HS-5 (cell line): ENCODE results near the gene GFI1B.
"Not testable (repeated sequence)": the region's sequence is repeated elsewhere in the genome, so short reads cannot be mapped to it uniquely, and the experiment has no call there.

ENCODE experiments used
- DNase-seq: peaks from one replicate; pipeline ENCODE4 v3.0.0-alpha.2; 2012; ENCODE audit warnings: low read depth

Gene GFI1B

GRCh38 chr9:132991351-132992300 lies 13.1 kb downstream of the GFI1B start:
- no peak for DNase-seq

DNA sequence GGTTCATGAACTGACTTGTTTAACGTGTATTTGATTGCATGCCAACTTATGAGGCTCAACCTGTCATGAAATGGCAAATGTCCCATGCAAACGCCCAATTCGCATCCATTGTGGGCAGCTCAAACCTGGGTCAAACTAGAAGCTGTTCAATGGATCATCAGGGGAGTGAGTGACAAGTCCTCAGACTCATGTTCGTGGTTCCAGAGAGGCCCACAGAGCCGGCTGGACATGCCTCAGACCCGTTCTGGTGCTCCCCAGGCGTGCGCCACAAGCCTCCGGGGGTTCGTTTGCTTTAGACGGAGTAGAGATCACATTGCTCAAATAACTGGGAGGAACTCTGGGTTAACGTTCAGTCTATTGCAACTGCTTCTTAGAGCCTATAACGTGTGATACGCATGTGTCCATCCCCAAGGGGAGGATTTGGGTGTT lies 15.0 kb downstream of the GFI1B start:
- DNase-seq = no peak

DNA sequence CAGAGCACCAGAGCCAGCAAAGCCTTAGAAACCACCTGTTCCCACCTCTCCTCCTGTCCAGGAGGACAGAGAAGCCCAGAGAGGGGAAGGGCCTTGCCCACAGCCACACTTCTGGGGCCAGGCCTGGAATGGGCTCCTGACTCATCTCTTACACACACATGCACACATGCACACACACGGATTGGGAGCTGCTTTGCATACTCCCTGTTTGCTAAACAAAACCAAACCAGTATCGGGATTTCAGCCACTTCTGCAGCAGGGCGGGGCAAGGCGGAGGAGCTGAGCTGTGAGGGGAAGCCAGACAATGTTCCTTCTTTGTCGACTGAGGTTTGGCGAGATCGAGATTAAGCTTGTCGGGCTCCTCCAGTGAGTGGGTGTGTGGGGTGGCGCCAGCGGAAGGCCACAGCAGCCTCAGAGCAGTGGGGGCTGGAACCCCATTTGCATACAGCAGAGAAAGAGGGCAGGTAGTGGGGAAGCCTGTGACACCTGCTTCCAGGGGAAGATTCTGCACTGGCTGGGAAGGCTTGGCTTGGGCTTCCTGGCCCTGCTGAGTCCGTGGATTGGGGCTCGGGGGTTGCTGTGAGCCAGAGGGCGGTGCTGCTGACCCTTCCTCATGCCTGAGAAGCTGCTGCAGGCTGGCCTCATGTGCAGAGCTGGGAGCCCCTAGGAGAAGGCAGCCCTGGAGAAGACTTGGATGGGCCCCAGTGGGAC lies 16.1 kb downstream of the GFI1B start:
- peak; percentile 9 for DNase-seq

- DNase-seq = no peak
Measured at GRCh38 chr9:132995121-132995420, 16.6 kb downstream of the GFI1B start.

- DNase-seq = no peak
Measured at GRCh38 chr9:132995879-132996278, 17.4 kb downstream of the GFI1B start.

- no peak for DNase-seq
Measured at GRCh38 chr9:132996526-132996925, 18.0 kb downstream of the GFI1B start.

- DNase-seq = peak; percentile 10
Measured at GRCh38 chr9:132997591-132997990, 19.1 kb downstream of the GFI1B start.

DNA sequence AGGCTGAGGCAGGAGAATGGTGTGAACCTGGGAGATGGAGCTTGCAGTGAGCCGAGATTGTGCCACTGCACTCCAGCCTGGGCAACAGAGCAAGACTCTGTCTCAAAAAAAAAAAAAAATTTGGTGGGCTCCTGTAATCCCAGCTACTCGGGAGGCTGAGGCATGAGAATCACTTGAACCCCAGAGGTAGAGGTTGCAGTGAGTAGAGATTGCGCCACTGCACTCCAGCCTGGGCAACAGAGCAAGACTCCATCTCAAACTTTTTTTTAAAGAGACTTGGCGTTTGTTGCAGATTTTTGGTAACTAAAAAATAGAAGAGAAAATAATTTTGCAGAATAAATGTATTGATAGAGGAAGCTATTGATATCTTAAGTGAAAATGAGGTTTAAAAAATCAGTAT lies 19.7 kb downstream of the GFI1B start:
- not testable (repeated sequence) for DNase-seq

GRCh38 chr9:132998831-132999635 lies 20.5 kb downstream of the GFI1B start:
- DNase-seq = no peak

DNA sequence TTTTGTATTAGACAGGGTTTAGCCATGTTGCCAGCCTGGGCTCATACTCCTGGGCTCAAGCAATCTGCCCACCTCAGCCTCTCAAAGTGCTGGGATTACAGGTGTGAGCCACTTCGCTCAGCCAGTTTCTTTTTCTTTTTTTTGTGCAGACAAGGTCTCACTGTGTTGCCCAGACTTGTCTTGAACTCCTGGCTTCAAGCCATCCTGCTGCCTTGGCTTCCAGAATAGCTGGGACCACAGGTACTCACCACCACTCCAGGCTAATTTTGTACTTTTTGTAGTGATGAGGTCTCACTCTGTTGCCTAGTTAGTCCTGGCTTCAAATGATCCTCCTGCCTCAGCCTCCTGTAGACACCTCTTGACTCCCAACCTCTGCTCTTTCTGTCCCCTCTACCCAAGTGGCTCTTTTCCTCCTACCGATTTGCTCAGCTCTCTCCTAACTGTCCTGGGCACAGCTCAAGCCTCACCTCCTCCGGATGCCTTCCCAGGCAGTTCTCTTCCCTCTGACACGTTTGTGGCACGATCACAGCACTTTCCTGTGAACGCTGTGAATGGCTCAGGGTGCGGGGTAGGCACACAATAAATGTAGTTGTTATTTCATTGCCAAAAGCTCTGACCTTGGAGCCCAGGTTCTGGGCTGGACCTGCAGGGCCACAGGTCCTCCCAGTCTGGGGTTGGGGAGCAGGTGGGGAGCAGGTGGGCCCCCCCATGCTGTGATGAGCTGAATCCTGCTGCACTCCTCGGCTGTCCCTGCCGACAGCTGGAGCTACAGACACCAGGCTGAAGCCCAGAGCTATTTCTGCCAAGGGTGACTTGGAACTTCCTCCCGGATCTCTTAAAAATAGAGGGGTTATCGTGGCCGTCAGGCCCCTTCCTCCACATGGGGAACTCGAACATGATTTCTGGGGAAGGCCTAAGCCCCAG lies 23.9 kb downstream of the GFI1B start:
- no peak for DNase-seq

- DNase-seq = no peak
Measured at GRCh38 chr9:133003071-133003461, 24.6 kb downstream of the GFI1B start.

DNA sequence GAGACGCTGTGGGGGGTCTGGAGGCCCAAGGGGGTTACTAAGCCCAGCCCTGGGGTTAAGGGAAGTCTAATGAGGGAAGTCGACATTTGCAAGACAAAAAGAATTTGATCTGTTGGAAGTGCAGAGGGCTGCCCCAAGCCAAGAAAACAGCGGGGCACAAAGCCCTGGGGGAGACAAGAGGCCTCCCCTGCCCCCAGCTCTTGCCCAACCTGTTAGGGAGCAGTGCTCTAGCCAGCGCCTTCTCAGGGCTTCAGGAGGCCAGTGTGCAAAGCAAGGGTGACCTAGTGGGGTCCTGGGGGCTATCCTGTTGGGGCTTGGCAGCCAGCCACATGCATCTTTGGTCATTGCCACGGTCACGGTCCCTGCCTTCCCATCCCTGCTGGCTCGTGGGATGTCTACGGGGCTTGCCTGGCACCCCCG lies 25.2 kb downstream of the GFI1B start:
- no peak for DNase-seq

DNA sequence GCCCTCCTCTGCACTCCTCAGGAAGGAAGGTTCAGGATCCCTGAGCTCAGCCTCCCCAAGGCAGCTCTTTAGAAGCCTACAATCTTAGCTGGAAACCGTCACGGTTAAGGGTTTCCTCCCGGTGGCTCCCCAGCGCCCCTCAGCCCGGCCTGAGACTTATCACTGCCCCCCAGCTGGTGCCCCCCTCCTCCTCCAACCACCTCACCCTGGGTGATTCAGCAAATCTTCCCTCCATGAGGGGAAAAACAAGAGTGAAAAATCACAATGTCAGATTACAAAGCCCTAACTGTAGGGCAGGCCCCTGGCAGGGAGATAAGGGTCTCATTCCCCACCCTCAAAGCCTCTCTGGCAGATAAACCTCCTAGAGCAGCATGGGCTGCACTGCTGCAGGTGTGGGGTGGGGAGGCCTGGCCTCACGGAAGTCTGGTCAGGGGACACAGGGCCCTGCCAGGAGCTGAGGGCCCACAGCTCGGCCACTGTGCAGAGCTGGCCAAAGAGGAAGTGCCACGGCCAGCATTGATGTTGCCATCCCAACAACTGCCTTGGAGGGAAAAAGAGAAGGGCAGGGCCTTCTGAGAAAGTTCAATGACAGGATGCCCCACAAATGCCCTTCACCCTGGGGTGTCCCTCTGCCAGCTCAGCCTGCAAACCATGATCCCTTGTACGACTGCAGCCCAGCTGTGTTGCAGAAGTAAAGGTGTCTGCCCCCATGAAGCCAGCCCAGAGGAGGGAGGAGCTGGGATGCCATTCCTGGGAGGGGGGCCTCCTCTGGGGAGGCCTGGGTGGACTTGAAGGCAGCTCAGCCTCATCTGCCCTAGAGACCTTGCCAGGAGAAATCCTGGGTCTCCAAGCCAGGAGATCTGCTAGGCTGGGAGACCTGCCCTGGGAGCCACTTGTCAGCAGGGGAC lies 25.9 kb downstream of the GFI1B start:
- DNase-seq = no peak

DNA sequence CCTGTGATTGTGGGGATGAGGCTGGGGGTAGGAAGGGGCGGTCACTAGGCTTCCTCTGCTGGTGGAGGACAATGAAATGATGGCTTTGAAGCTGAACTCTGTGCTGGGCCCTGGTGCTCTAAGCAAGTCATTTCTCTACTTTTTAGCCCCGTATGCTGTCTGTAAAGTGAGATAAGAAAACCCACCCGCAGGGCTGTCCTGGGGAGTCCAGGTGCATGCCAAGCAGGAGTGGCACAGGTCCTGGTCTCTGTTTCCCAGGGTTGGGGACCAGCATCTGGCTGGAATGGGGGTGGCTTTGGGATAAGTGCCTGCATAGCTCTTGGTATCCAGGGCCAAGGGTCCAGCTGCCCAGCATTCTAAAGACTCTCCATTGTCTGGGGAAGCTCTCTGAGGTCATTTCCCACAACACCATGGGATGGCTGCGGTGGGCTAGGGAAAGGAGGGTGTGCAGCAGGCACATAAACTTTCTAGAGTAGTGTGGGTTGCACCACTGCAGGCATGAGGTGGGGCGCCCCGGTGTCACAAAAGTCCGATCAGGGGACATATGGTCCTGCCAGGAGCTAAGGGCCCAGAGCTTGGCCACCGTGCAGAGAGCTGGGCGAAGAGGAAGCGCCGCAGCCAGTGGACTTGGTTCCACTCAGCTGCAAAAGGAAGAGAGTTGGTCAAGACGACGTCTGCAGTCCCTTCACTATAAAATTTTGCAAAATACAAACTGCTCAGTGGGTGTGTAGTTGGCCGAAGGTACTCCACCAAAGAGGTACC lies 26.7 kb downstream of the GFI1B start:
- no peak for DNase-seq

GRCh38 chr9:133005957-133006356 lies 27.5 kb downstream of the GFI1B start:
- DNase-seq = no peak

DNA sequence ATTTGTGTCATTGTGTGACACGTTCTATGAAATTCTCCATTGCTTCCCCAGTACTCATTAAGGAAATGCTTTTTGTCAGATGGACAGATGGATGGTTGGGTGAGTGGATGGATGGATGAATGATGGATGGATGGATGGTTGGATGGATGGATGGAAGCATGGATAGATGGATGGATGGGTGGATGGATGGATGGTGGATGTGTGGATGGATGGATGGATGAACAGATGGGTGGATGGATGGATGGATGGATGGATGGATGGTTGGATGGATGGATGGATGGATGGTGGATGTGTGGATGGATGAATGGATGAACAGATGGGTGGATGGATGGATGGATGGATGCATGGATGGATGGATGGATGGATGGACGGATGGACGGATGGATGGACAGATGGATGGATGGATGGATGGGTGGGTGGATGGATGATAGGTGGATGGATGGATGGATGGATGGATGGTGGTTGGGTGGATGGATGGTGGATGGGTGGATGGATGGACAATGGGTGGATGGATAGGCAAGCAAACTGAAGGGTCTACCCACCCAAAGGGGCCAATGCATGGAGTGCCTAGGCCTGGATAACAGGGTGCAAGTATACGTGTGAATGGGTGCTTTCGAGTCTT lies 28.3 kb downstream of the GFI1B start:
- DNase-seq = no peak

DNA sequence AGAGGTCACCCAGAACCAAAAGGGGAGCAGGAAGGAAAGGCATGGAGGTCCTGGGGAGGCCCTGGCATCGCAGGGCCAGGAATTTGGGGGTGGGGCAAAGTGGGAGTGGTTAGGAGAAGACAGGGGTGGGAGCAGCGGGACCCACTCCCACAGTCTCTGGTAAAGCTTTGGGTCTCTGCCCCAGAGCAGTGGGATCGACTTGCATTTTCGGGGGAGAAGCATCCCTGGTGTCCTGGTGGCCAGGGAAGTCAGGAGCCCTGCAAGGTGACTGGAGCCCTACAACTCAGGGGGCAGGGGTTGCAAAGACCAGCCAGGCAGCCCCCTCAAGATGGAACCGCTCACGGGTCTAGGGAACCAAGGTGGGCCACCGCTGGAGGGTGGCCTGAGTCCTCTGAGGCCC lies 29.9 kb downstream of the GFI1B start:
- no peak for DNase-seq

DNA sequence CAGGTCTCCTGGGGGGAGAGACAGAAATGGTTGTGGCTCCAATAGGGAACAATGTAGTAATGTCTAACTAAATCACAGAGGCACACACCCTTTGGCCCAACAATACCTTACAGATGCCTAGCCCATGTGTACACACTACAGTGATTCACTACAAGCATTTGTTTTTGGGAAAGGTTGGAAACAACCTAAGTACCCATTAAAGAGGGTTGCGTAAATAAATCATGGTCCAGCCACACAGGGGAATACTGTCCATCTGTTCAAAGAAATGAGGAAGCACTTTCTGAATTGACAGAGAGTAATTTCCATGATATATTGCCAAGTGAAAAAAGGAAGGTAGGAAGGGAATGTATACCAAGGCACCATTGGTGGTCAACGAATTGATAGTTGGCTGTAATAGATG lies 30.3 kb downstream of the GFI1B start:
- DNase-seq = no peak

DNA sequence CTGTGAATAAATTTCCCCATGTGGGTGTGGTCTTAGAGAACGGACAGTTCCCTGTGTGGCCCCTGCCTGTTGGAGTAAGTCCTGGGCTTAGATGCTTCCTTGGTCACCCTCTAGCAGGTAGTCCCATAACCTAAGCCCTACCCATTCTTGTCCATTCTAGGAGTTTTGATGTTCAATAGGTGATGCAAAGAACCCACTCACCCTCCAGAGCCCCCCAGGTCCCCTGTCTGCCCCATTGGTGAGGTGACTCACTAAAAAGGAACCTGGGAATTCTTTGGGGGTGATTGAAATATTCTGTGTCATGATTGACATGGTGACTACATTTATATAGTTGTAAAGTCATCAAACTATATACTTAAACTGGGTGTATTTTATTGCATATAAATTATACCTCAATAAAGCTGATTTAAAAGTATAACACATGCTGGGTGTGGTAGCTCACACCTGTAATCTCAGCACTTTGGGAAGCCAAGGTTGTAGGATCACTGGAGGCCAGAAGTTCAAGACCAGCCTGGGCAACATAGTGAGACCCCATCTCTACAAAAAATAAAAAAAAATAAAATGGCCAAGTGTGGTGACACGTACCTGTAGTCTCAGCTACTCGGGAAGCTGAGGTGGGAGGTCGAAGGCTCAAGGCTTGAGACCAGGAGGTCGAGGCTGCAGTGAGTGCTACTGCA lies 31.6 kb downstream of the GFI1B start:
- no peak for DNase-seq
